ENCODE results near the gene ASPSCR1. TPM values are rescaled to one million over a fixed set of nuclear protein-coding genes. Genes with fewer than 3 reads are reported as not detected.
A peak's percentile ranks its signal among the peaks of the same experiment; 100 is the strongest.

ASPSCR1 gene
- total and polyA plus RNA-seq, 2 of the 13 experiments (the other 11 are each of a cell fraction or from before 2014, with no cell fraction given) = 274 to 314 TPM

DNA sequence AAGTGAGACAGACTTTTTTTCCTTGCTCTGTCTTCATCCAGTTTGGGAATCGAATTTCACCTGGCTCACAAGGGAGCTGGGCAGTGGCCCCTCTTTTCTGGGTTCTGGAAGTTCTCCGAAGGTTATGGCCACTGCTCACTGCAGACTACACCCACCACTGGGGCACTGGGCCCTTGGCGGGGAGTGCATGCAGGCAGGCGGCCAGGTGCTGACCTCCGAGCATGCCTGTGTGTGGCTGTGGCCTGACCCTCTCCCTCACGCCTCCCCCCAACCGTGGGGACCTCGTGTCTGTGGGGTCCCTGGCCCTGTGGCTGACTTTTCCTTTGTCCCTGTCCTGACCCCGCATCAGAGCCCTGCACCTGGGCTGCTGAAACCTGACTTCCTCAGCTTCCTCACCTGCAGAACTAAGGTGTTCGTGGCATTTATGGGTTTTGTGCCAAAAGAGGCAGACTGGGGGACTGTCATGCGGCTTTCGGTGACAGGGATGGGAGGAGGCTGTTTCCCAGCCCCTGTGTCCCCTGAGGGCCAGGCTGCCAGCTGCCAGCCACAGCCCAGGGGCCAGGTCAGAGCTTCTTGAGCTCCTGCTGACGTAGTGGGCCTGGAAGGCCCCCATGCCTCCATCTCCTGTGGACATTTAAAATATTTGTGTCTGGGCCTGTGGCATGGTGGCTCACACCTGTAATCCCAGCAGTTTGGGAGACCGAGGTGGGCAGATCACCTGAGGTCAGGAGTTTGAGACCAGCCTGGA is 21.4 kb downstream of the ASPSCR1 start (continued):
- TF ChIP-seq, protein P1, sequence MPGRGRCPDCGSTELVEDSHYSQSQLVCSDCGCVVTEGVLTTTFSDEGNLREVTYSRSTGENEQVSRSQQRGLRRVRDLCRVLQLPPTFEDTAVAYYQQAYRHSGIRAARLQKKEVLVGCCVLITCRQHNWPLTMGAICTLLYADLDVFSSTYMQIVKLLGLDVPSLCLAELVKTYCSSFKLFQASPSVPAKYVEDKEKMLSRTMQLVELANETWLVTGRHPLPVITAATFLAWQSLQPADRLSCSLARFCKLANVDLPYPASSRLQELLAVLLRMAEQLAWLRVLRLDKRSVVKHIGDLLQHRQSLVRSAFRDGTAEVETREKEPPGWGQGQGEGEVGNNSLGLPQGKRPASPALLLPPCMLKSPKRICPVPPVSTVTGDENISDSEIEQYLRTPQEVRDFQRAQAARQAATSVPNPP (CRISPR knock-in tag; IDR thresholded peaks at IDR 0.05) = no peak
- TF ChIP-seq, protein P2, sequence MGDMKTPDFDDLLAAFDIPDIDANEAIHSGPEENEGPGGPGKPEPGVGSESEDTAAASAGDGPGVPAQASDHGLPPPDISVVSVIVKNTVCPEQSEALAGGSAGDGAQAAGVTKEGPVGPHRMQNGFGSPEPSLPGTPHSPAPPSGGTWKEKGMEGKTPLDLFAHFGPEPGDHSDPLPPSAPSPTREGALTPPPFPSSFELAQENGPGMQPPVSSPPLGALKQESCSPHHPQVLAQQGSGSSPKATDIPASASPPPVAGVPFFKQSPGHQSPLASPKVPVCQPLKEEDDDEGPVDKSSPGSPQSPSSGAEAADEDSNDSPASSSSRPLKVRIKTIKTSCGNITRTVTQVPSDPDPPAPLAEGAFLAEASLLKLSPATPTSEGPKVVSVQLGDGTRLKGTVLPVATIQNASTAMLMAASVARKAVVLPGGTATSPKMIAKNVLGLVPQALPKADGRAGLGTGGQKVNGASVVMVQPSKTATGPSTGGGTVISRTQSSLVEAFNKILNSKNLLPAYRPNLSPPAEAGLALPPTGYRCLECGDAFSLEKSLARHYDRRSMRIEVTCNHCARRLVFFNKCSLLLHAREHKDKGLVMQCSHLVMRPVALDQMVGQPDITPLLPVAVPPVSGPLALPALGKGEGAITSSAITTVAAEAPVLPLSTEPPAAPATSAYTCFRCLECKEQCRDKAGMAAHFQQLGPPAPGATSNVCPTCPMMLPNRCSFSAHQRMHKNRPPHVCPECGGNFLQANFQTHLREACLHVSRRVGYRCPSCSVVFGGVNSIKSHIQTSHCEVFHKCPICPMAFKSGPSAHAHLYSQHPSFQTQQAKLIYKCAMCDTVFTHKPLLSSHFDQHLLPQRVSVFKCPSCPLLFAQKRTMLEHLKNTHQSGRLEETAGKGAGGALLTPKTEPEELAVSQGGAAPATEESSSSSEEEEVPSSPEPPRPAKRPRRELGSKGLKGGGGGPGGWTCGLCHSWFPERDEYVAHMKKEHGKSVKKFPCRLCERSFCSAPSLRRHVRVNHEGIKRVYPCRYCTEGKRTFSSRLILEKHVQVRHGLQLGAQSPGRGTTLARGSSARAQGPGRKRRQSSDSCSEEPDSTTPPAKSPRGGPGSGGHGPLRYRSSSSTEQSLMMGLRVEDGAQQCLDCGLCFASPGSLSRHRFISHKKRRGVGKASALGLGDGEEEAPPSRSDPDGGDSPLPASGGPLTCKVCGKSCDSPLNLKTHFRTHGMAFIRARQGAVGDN (CRISPR knock-in tag; IDR thresholded peaks at IDR 0.05) = peak; percentile 68
- TF ChIP-seq SNAPC2 (CRISPR knock-in tag; IDR thresholded peaks at IDR 0.05) (0 out of 2 replicates have a peak, but pooled peaks have one; percentile 63), ZBTB3 (CRISPR knock-in tag; IDR thresholded peaks at IDR 0.05; ENCODE audit: borderline replicate concordance, low read depth) (no peak; the same call in 1 of the 2 replicates), ZIK1 (CRISPR knock-in tag; IDR thresholded peaks at IDR 0.05; ENCODE audit: borderline replicate concordance, low read depth) (no peak), RFXAP (CRISPR knock-in tag; IDR thresholded peaks at IDR 0.05; ENCODE audit: borderline replicate concordance) (0 out of 2 replicates have a peak, but pooled peaks have one; percentile 36), SKI (IDR thresholded peaks at IDR 0.05; ENCODE audit: partially characterized antibody) (no peak), SMARCE1 (IDR thresholded peaks at IDR 0.05; ENCODE audit: borderline replicate concordance) (no peak), SRSF1 (optimal IDR thresholded peaks at IDR 0.05; ENCODE audit: low read depth, low read length) (peak; percentile 67), ZNF556 (CRISPR knock-in tag; IDR thresholded peaks at IDR 0.05; ENCODE audit: borderline replicate concordance) (0 out of 2 replicates have a peak, but pooled peaks have one; percentile 21), FOSL2 (CRISPR knock-in tag; IDR thresholded peaks at IDR 0.05) (0 out of 2 replicates have a peak, but pooled peaks have one; percentile 20), SRY (CRISPR knock-in tag; IDR thresholded peaks at IDR 0.05) (0 out of 2 replicates have a peak, but pooled peaks have one; percentile 2), FOXA1 (IDR thresholded peaks at IDR 0.05) (no peak), FOXA1 (CRISPR knock-in tag; IDR thresholded peaks at IDR 0.05) (no peak)
- TF ChIP-seq, protein P3, sequence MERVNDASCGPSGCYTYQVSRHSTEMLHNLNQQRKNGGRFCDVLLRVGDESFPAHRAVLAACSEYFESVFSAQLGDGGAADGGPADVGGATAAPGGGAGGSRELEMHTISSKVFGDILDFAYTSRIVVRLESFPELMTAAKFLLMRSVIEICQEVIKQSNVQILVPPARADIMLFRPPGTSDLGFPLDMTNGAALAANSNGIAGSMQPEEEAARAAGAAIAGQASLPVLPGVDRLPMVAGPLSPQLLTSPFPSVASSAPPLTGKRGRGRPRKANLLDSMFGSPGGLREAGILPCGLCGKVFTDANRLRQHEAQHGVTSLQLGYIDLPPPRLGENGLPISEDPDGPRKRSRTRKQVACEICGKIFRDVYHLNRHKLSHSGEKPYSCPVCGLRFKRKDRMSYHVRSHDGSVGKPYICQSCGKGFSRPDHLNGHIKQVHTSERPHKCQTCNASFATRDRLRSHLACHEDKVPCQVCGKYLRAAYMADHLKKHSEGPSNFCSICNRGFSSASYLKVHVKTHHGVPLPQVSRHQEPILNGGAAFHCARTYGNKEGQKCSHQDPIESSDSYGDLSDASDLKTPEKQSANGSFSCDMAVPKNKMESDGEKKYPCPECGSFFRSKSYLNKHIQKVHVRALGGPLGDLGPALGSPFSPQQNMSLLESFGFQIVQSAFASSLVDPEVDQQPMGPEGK (CRISPR knock-in tag; IDR thresholded peaks at IDR 0.05) = 0 out of 2 replicates have a peak, but pooled peaks have one; percentile 10
- TF ChIP-seq, protein P4, sequence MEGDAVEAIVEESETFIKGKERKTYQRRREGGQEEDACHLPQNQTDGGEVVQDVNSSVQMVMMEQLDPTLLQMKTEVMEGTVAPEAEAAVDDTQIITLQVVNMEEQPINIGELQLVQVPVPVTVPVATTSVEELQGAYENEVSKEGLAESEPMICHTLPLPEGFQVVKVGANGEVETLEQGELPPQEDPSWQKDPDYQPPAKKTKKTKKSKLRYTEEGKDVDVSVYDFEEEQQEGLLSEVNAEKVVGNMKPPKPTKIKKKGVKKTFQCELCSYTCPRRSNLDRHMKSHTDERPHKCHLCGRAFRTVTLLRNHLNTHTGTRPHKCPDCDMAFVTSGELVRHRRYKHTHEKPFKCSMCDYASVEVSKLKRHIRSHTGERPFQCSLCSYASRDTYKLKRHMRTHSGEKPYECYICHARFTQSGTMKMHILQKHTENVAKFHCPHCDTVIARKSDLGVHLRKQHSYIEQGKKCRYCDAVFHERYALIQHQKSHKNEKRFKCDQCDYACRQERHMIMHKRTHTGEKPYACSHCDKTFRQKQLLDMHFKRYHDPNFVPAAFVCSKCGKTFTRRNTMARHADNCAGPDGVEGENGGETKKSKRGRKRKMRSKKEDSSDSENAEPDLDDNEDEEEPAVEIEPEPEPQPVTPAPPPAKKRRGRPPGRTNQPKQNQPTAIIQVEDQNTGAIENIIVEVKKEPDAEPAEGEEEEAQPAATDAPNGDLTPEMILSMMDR (CRISPR knock-in tag; IDR thresholded peaks at IDR 0.05) = no peak
- TF ChIP-seq, protein P5, sequence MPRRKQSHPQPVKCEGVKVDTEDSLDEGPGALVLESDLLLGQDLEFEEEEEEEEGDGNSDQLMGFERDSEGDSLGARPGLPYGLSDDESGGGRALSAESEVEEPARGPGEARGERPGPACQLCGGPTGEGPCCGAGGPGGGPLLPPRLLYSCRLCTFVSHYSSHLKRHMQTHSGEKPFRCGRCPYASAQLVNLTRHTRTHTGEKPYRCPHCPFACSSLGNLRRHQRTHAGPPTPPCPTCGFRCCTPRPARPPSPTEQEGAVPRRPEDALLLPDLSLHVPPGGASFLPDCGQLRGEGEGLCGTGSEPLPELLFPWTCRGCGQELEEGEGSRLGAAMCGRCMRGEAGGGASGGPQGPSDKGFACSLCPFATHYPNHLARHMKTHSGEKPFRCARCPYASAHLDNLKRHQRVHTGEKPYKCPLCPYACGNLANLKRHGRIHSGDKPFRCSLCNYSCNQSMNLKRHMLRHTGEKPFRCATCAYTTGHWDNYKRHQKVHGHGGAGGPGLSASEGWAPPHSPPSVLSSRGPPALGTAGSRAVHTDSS (CRISPR knock-in tag; conservative IDR thresholded peaks at IDR 0.05) = no peak
